GM12873 (cell line): ENCODE results near the gene HCFC1R1.

Experiments used
- CTCF ChIP-seq: IDR thresholded peaks from 2 replicates; pipeline ENCODE4 v1.5.1; 2012; ENCODE audit warnings: low read depth, mild to moderate bottlenecking, moderate library complexity, low read length, control low read depth; ENCODE audit not compliant: insufficient read depth; ENCODE audit errors: missing control alignments

HCFC1R1 gene

GRCh38 chr16:3030222-3031212, 6.8 kb upstream of the HCFC1R1 start:
- TF ChIP-seq CTCF = no peak

- TF ChIP-seq CTCF = no peak
Observed at GRCh38 chr16:3029491-3030221, 5.9 kb upstream of the HCFC1R1 start.

GRCh38 chr16:3028716-3029319, 5.1 kb upstream of the HCFC1R1 start:
- TF ChIP-seq CTCF = no peak

- TF ChIP-seq CTCF = peak; percentile 86
Observed at GRCh38 chr16:3027983-3028715, 4.4 kb upstream of the HCFC1R1 start.

DNA sequence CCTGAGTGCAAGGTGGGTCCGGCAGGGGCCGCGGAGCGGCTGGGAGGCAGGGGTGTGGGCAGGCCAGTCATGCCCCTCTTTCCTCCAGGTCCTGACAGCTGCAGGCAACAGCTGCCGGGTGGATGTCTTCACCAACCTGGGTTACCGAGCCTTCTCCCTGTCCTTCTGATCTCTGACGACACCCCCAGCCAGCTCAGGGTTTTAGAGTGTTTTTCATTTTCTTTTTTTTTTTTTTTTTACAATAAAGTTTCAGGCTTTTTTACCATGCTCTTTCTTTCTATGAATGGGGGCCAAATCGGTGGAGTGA, 3.7 kb upstream of the HCFC1R1 start:
- TF ChIP-seq CTCF = no peak

GRCh38 chr16:3026609-3027488, 3.1 kb upstream of the HCFC1R1 start:
- no peak for TF ChIP-seq CTCF
